OCI-LY7 (cell line): ENCODE measurements around the gene DAB2IP. TPM values are rescaled to one million over a fixed set of nuclear protein-coding genes. Genes with fewer than 3 reads are reported as not detected.

ENCODE experiments used
- BruUV-seq: library from RNA; stranded (reverse); fragments of 400-500 nt; replicated peaks from 2 replicates; lab custom pipeline; 2021; lab: Mats Ljungman, UMichigan
- CTCF ChIA-PET: fragments of 300-600 bp; sonication (Branson Sonifier 250); formaldehyde crosslinking; loops from one replicate; lab custom pipeline; 2022; ENCODE audit warnings: antibody characterized with exemption; ENCODE audit not compliant: unreplicated experiment; lab: Charles Lee
- POLR2A ChIA-PET: fragments of 300-600 bp; sonication (Branson Sonifier 250); formaldehyde crosslinking; loops from one replicate; lab custom pipeline; 2022; ENCODE audit warnings: antibody characterized with exemption; lab: Charles Lee
- DNase-seq: peaks from one replicate; pipeline ENCODE4 v3.0.0-alpha.2; 2015; ENCODE audit warnings: low spot score
- H2AFZ ChIP-seq: fragments of 200-600 bp; sonication (generic), shearing (Covaris generic); 2 replicates; pipeline ENCODE4 v1.6.1; 2014; ENCODE audit warnings: mild to moderate bottlenecking, antibody characterized with exemption, low read length, moderate library complexity
- H3K27ac ChIP-seq: fragments of 200-600 bp; sonication (generic); 2 replicates; pipeline ENCODE4 v1.5.1; 2014; ENCODE audit warnings: mixed run types, low read depth, mild to moderate bottlenecking, moderate library complexity, low read length, inconsistent platforms; ENCODE audit not compliant: poor library complexity, severe bottlenecking
- H3K36me3 ChIP-seq: fragments of 200-600 bp; sonication (generic); 2 replicates; pipeline ENCODE4 v1.6.1; 2014; ENCODE audit warnings: mild to moderate bottlenecking, antibody characterized with exemption, low read length, moderate library complexity, mixed read lengths; ENCODE audit not compliant: insufficient read depth
- H3K4me1 ChIP-seq: fragments of 200-600 bp; sonication (generic); 2 replicates; pipeline ENCODE4 v1.5.1; 2014; ENCODE audit warnings: mild to moderate bottlenecking, low read length; ENCODE audit not compliant: insufficient read depth, poor library complexity, severe bottlenecking
- H3K4me2 ChIP-seq: fragments of 200-600 bp; sonication (generic); 2 replicates; pipeline ENCODE4 v1.6.1; 2014; ENCODE audit warnings: mild to moderate bottlenecking, low read length
- H3K4me3 ChIP-seq: fragments of 200-600 bp; sonication (generic); 2 replicates; pipeline ENCODE4 v1.5.1; 2014; ENCODE audit warnings: mild to moderate bottlenecking, low read depth, low read length; ENCODE audit not compliant: poor library complexity, severe bottlenecking
- H3K79me2 ChIP-seq: fragments of 200-600 bp; sonication (generic); 2 replicates; pipeline ENCODE4 v1.6.1; 2016; ENCODE audit warnings: low read depth, mild to moderate bottlenecking, low read length, moderate library complexity, mixed read lengths; ENCODE audit not compliant: insufficient read depth
- H3K9me2 ChIP-seq: fragments of 200-600 bp; sonication (generic); 2 replicates; pipeline ENCODE4 v1.6.1; 2016; ENCODE audit warnings: mild to moderate bottlenecking, low read length, mixed read lengths; ENCODE audit not compliant: insufficient read depth
- H3K9me3 ChIP-seq: fragments of 200-600 bp; sonication (generic); 2 replicates; pipeline ENCODE4 v1.6.1; 2014; ENCODE audit warnings: mild to moderate bottlenecking, mixed run types, low read length, mixed read lengths
- H4K20me1 ChIP-seq: fragments of 200-600 bp; sonication (generic); 2 replicates; pipeline ENCODE4 v1.6.1; 2014; ENCODE audit warnings: mild to moderate bottlenecking, antibody characterized with exemption, low read length, moderate library complexity, mixed read lengths; ENCODE audit not compliant: insufficient read depth
- CTCF ChIP-seq: fragments of 200-600 bp; sonication (generic); conservative IDR thresholded peaks from 2 replicates; pipeline ENCODE4 v1.5.1; 2014; ENCODE audit warnings: mild to moderate bottlenecking, antibody characterized with exemption, low read length, moderate library complexity, mixed read lengths
- EZH2phosphoT487 ChIP-seq: fragments of 200-600 bp; sonication (generic); IDR thresholded peaks from 2 replicates; pipeline ENCODE4 v1.6.1; 2018; ENCODE audit warnings: low read depth, borderline replicate concordance, mild to moderate bottlenecking, mixed run types, antibody characterized with exemption, low read length, moderate library complexity, mixed read lengths
- intact Hi-C: fragments of 100-400 bp; cut with micrococcal nuclease; formaldehyde crosslinking; loops from one replicate; pipeline ENCODE4 v1.10.0; 2022; ENCODE audit not compliant: unreplicated experiment
- total RNA-seq, 2 experiments: library from RNA; depleted of rRNA in 1 of 2; stranded (reverse); fragments of >200 nt in 1 of 2; shearing (Covaris generic) in 1 of 2; gene quantifications; 2 replicates each; pipeline ENCODE4 v1.2.3, GENCODE V29; 2014 to 2022

Gene DAB2IP
- total RNA-seq, 2 experiments from 2014 or later = 3.9 to 11.1 TPM

GRCh38 chr9:121700165-121700831 lies 48.9 kb downstream of the DAB2IP start:
- Histone ChIP-seq H3K9me3 (no peaks in the 10 kb centered on the region), H3K79me2 (no peaks in the 10 kb centered on the region), H2AFZ (no peak overlapping the region), H4K20me1 (no peaks in the 10 kb centered on the region), H3K4me1 (peaks cover 36% of the 10 kb centered on the region), H3K4me2 (peak overlapping the region; percentile 62), H3K27ac (no peak overlapping the region), H3K36me3 (no peaks in the 10 kb centered on the region), H3K4me3 (peak overlapping the region; percentile 66), H3K9me2 (no peaks in the 10 kb centered on the region)
- DNase-seq = peak; percentile 27
- ChIA-PET POLR2A (interaction anchor here (1.0 to 1.5 kb wide), 2 partner anchors 9 to 13 kb away, joined by 3 read pairs; no protein-coding TSS in a partner anchor), CTCF (interaction anchor here (0.6 kb wide), 2 partner anchors 22 to 55 kb away, joined by 3 to 4 read pairs; no protein-coding TSS in a partner anchor)
- intact Hi-C loops = no loop called here
- no TSS peak for BruUV-seq
- TF ChIP-seq EZH2phosphoT487 (no peak), CTCF (peak; percentile 59)

GRCh38 chr9:121700832-121701419 lies 49.5 kb downstream of the DAB2IP start:
- no peak for TF ChIP-seq EZH2phosphoT487
- TF ChIP-seq CTCF = no peak
- intact Hi-C loops = no loop called here
- ChIA-PET POLR2A (interaction anchor here (1.5 kb wide), 1 partner anchor 12 kb away, joined by 3 read pairs; no protein-coding TSS in a partner anchor), CTCF (interaction anchor here (0.6 kb wide), 2 partner anchors 22 to 56 kb away, joined by 3 to 4 read pairs; no protein-coding TSS in a partner anchor)
- Histone ChIP-seq H3K79me2 (no peaks in the 10 kb centered on the region), H4K20me1 (no peaks in the 10 kb centered on the region), H3K4me3 (peak overlapping the region; percentile 66), H3K4me2 (peak overlapping the region; percentile 62), H3K36me3 (no peaks in the 10 kb centered on the region), H3K4me1 (peaks cover 41% of the 10 kb centered on the region), H3K27ac (no peak overlapping the region), H2AFZ (no peak overlapping the region), H3K9me3 (no peaks in the 10 kb centered on the region), H3K9me2 (no peaks in the 10 kb centered on the region)
- DNase-seq = peak; percentile 52
- BruUV-seq = no TSS peak
